Stimulated activated CD4-positive, alpha-beta T cell treated with anti-CD3 and anti-CD28 coated beads, Interleukin-15, amount 100 ng/mL, for 24 hours (primary cell): Measurements from ENCODE around the gene CTNND2.

Experiments
- DNase-seq: peaks from one replicate; pipeline ENCODE4 v3.0.0-alpha.2; 2020

Gene CTNND2

DNA sequence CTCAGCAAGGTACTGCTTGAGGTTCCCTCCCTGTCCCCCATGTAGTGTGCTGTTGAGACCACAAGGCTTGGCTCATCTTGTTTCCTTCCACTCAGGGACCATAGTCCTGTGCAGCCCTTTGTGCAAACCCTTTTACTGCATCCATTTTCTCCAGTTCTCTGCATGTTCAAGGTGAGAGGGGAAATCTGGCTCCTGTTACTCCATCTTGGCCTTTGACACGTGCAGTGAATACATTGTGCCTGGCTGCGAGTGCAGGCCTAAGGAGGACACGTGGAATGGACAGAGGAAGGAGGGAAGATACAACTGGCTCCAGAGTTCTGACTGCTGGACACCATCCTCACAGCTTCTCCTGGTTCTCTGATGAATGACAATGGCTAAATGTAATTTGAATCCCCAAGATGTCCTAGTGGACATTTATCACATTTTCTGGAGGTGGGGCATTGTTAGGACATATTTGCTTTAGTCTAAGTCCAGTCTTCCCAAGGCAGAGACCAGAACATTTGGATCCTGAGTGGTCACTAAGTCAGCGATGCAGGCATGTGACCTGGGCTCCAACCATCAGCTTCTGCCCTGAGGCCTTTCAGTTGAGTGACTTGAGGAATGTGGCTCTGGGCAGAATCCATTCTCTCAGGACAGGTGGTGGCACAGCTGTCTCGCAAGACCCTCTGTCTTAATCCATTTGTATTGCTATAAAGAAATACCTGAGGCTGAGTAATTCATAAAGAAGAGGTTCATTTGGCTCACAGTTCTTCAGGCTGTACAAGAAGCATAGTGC lies 954.2 kb downstream of the CTNND2 start:
- no peak for DNase-seq

DNA sequence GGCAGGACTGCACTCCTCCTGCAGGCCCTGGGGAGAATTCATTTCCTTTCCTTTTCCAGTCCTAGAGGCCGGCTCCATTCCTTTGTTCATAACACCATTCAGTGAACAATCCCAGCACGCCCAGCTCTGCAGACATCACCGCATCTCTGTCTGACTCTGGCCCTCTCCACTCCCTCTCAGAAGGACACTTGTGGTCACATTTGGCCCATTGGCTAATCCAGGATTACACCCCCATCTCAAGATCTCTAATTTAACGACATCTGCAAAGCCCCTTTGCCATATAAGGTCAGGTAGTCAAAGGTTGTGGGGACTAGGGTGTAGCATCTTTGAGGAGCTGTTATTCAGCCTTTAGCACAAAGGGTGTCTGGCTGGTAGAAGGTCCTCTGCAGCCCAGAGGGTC lies 958.2 kb downstream of the CTNND2 start:
- no peak for DNase-seq

DNA sequence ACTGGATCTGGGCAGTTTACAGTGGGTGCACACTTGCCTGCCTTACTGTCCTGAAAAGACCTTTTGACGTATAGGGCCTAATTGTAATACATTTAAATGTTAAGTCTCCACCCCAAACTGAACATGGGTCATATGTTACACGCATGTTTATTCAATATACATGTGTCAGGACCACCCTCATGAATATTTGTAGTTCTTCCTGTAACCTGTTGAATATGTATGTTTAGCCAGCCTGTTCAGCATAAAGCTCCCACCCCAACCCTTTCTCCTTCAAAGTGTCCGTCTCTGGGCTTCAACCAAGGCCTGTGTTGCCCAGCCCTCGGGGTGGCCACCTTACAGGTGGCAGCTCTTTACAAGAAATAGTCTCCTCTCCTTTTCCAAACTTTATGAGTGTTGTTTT lies 962.3 kb downstream of the CTNND2 start:
- DNase-seq: no peak

DNA sequence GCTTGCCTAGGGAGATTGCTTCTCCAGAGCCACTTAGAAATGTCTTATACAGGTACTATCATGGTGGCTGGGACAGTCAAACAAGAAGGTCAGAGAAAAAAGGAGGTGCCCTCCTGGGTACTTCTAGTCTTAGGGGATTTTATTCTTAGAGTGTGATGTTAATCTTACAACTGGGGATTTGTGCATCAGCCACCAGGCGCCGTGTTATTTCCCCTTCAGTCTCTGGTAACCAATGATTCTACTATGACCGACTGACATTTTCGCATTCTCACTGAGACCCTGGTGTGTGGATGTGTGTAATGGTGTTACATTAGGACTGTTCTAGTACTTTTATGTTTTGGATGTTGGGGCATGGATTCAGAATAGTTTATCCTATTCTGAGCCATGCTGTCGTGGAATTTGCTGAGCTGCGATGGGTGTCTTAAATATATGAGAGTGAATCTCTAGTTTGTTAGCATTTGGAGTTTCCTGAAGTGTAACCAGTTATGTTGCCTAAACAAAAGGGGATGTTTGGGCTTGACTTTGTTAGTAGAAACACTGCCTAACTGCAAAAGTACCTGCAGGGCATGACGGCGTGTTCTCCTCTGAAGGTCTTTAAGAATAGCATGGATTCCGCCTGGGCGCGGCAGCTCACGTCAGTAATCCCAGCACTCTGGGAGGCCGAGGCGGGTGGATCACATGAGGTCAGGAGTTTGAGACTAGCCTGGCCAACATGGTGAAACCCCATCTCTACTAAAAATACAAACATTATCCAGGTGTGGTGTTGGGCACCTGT lies 968.0 kb downstream of the CTNND2 start:
- no peak for DNase-seq

GRCh38 chr5:10935536-10935935 lies 968.7 kb downstream of the CTNND2 start:
- DNase-seq: no peak

GRCh38 chr5:10934783-10935355 lies 969.4 kb downstream of the CTNND2 start:
- DNase-seq: no peak

DNA sequence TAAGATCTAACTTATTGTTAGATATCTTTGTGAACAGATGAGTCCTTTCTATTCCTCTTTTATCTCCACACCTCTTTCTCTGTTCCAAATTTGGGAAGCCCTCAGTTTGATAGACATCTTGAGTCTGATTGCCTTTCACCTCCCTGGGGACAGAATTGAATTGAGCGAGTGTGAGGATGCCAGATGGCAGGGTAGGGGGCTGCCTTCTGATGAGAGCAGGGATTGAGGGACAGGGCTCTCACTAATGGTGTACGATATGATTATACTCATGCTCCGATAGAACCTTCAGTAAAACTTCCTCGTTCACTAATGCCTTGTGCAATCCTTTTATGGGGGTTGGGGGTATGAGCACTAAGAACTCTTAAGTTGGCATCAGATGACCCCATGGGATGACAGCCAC lies 971.1 kb downstream of the CTNND2 start:
- DNase-seq: no peak

DNA sequence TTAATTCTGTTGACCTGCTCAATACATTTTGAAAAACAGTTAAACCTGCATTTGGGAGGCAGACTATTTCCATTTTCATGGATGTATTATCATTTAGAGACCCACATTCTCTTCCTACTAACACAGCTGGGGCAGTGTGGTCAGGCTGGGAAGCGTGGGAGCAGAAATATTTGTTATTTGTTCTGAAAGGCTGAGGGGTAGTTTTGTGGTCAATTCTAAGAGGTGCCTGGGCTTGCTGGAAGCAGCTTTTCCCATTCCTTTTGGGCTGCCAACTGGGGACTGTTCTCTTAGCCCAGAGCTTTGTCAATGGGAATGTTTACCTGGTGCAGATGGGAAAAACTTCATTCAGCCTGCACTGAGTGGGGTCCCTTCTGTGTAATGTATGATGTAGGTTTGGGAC lies 971.8 kb downstream of the CTNND2 start:
- DNase-seq: no peak

GRCh38 chr5:10927608-10928007 lies 976.6 kb downstream of the CTNND2 start:
- DNase-seq: no peak

DNA sequence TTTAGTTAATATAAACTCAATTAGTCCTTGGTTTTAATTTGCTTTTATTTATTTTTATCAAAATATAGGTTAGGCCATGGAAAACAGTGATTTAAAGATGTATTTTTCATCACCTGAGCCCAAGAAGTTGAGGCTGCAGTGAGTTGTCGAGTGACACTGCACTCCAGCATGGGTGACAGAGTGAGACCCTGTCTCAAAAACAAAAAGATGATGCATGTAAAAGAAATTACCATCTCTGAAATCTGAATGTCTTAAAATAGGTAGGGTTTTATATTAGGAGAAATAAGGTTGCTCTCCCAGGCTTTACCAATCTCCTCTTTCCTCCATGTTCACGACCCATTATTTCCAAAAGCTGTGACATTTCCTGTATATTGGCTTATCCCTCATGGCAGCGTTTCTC lies 980.9 kb downstream of the CTNND2 start:
- DNase-seq: no peak
